ENCODE measurements around the gene PRR5L.

The PRR5L gene

DNA sequence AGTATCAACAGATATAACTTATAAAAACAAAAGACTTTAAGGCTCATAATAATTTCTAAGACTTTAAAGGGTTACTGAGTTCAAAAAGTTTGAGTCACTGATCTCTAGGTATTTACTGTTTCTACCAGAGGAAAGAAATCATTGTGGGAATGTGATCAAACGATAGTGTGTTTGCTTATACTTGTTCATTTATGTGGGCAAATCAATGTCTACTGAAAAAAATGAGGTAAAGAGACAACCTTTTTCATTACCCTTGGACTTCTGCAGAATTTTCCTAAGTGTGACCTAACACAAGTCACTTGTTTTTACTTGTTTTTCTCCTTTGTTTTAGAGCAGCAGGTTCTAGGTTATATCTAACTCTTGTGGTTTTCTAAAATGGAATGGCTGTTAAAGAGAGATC lies 65.4 kb downstream of the PRR5L start:
- no peak for DNase-seq

DNA sequence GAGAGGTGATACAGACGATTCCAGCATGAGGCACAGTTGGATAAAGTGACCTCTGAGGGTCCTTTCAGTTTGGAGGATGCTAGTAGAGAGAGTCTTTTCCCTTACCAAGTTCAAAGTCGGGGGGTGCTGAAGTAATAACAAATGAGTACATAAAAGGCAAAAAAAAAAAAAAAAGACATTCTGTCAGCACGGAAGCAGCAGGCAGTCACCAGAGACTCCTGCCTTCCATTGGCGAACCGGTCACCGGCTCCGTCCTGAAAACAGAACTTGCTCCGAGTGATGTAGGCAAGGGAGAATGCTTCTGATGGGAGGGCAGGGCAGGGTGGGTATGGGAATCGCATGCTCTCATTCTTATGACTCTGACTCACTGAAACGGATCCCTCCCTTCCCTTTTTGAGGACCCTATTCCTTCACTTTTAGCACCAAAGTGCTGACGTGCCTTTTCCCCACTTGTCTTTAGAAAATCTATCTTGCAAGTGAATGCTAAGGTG lies 65.9 kb downstream of the PRR5L start:
- DNase-seq, result no peak

DNA sequence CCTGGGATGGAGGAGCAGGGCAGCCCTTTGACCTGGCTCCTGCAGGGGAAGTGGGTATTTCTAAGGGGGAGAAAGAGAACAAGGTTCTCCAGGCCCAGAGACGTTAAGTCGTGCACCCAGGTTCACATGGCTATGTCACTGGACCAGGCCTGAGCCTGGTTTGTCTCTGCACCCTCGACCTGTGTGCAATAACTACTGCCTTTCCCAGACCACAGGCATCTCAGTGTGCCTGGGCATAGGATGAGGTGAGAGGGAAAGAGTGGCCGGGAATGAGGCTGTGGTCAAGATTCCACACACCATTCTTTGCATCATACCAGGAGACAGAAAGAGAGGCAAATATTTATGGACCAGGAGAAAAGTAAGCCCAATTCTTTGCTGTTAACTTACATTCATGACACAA lies 66.8 kb downstream of the PRR5L start:
- no peak for DNase-seq

DNA sequence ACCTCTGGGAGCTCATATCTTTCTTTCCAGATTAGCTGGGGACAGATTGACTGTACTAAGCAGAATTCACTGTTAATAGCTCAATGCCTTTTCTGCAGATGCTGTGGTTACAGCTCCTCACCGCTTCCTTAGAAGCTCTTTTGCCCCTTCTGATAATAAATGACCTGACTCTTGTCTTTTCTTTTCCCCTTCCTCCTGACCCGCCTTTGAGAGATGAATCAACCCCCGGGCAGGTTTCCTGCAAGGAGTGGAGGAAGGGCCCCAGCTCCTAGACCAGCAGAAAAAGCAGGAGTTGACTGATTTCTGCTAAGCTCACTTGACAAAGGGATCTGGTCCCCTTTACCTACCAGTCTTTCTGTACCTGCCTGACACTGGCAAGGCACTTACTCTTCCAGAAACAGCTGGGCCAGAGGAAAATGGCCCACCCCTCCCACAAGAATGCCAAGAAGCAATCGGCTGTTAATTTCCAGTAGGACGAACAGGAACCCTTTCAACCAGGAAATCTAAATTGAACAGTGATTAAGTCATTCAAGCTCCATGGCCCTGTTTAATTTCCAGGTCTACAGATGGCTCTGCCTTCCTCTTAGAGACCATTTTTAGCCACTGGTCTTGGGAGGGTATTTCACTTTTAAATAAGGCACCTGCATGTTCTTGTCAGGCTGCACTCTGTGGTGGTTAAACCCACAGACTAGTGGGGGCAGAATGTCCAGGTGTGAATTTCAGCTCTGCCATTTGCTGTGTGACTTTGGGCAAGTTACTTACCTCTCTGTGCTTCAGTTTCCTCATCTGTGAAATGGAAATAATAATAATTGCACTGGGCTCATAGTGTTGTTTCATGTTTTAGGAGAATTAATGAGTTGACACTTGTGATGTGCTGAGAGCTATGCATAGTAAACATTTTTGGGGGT lies 67.5 kb downstream of the PRR5L start:
- DNase-seq, result no peak

DNA sequence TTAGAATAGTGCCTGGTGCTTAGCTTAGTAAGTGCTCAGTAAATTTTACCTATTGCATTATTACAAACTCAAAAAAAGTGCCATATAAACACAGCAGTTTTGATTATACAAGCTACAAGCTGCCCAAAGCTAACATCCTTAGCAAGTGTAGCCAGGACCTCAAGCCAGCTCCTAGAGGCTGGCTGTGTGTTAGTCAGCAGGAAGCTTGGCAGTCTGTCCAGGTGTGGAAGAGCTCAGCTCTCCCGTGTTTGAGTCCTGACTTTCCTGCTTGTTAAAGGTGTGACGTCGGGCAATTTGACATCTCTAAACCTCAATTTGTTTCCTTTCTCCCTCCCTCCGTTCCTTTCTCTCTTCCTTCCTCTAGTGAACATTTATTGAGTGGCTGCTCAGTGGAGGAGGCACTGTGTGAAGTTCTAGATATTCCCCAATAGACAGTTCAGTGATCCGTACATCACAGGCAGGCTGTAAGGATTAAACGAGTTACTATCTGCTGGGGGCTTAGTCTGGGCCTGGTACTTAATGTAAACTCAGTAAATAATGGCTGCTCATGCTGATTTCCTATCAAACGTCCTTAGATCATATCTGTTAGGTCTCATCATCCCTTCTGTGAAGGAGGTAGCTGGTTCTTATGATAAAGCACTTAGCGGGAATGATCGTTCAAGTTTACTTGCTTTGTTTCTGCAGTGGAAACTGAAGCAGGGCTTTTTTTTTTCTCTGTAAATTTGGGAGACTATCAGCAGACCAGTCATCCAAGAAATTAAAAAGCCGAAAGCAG lies 68.7 kb downstream of the PRR5L start:
- DNase-seq, result no peak

DNA sequence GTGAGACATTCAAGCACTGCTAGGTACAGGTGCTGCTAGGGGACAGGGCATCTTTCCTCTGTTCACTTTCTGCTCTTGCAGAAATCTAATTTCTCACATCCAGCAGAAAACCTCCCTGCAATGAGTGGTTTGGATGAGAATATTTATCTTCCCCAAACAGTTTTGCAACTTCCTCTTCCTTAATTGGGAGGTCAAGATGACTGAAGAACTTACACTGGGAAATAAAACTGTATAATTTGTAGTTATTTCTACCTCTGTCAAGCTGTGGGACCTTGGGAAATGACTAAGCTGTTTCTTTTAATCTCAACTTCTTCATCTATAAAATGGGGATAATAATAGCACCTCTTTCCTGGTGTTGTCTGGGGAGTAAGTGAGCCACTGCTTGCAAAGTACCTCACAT lies 69.8 kb downstream of the PRR5L start:
- DNase-seq, result no peak

DNA sequence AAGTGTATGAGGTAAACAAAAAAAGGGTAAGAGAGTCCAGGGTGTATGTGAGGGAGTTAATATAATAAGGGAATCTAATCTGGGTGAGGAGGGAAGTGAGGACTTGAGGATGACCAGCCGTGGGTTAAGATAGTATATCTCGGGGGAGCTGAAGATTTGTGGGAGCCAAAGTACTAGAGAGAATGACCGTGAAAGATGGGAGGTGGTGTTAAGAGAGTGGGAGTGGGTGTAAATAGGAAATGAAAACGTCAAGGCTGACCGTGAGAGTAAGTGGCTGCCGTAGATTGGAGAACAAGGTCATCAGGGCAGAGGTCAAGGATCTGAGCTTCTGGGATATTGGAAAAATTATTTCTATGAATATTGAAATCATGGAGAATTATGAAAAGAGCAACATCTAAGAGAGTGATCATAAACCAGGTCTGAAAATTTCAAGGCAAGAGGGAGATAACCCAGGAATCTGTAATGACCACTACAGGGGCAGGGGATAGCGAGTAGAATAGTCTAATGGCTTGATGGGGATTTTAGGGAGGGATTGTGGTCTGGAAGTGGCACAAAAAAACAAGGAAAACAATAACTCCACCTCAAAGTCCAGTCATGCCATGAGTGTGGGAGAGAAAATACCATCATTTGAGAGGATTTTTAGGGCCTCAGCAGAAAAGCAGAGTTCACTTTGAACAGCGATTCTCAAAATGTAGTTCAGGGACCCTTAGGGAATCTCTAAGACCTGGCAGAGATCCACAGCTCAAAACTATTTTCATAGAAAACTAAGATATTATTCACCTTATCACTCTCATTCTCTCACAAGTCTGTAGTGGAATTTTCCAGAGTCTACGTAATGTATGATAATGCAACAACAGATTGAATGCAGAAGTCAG lies 72.0 kb downstream of the PRR5L start:
- no peak for DNase-seq

DNA sequence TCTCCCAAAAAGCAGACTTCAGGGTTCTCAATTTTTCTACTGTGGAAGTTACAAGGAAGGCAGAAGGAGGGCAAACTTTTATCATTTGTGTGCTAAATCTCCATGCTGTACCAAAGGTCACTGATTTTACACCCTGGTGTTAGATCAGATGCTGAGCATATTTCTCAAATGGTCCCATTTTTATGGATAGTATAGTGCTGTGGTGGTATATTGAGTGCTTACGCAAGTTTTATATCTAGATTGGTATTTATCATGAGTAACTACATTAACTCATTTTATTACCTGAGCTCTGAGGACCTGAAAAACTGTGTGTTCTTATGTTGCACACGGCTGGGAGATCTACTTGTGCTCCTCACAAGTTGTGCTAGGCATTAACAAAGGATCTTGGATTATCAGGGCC lies 75.1 kb downstream of the PRR5L start:
- DNase-seq, result no peak

DNA sequence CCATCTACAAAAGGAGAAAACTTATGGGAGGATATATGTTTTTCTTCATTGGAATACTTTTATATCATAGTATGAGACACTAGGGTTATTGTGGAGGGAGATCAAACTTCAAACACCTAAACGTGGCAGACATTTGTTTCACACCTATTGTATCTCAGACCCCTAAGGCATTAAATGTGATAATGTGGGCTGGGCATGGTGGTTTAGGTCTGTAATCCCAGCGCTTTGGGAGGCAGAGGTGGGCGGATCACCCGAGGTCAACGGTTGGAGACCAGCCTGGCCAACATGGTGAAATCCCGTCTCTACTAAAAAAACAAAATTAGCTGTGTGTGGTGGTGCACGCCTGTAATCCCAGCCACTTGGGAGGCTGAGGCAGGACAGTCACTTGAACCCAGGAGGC lies 75.5 kb downstream of the PRR5L start:
- no peak for DNase-seq

DNA sequence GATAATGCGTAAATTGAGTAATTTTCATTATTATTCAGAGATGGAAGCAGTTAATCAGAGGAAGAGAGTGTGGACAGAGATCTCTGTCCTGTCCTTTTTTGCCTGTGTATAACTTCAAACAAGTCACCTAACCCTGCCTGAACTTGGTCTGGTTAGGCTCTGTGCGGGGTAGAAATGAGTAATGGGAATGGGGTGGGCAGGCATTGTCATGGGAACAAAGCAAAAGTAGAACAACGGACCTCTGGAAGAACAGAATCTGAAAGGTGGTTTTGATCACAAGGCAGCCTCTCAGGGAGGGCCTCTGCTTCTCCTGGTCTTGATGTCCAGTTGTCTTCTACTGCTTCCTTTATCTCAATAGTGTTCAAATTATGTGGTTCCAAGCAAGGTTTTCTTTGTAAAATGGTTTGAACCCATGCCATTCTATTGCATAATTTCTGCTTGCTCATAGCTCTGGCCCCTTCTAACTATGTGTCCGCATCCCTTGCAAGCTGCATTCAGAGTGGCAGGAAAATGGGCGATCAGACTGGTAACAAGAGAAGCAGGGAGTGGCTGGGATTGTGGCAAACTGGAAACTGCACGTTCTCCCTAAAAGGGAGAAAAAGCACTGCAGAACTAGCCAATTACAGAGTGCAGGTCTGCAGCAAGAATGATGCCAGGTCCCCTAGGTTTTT lies 76.1 kb downstream of the PRR5L start:
- no peak for DNase-seq

DNA sequence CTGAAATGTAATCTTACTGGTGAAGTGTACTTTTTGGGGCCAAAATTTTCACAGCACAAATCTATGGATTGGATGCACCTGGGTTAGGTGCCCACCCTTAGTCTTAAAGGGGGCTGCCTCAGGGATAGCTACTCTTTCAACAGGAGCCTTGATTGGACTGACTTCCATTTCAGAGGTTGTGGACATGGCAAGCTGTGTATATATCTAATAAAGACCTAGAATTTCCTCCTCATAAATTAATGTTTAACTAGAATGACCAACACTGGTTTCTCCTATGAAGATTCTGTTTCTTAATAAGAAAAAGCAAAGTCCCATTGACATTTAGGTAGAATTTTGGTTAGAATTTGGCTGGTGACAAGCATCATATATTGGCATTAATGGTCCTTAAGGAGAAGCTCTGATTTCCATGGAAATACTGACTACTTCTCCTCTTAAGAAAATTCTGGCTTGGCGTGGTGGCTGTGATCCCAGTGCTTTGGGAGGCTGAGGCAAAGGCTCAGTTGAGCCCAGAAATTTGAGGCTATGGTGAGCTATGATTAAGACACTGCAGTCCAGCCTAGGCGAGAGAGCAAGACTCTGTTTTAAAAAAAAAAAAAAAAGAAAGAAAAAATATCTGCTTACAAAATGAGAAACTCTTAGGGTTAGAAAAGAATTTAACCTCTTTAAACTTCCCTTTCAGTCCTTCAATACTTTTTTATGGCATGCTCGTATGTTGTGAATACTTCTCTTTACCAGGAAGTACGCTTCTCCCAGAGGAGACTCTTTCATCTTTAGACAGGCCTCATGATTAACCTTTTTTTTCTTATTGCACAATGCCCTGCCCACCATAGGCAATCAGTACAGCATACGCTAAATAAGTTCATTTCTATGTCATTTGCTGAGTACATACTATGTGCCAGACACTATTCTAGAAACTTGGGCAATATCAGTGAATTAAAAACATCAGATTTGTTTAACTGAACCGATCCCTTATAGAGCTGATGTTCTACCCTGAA lies 77.2 kb downstream of the PRR5L start:
- no peak for DNase-seq

DNA sequence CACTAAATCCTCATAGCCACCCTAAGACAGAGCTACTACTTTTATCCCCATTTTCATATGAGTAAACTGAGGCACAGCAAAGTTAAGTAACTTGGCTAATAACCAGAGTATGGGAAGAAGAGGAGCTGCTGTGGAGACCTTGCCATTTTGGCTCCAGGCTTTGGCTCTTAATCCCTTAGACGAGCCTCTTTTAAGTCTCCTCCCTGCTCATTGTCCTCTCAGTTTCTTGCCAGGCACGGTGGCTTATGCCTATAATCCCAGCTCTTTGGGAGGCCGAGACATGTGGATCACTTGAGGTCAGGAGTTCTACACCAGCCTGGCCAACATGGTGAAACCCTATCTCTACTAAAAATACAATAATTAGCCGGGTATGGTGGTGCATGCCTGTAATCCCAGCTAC lies 78.6 kb downstream of the PRR5L start:
- DNase-seq, result no peak

DNA sequence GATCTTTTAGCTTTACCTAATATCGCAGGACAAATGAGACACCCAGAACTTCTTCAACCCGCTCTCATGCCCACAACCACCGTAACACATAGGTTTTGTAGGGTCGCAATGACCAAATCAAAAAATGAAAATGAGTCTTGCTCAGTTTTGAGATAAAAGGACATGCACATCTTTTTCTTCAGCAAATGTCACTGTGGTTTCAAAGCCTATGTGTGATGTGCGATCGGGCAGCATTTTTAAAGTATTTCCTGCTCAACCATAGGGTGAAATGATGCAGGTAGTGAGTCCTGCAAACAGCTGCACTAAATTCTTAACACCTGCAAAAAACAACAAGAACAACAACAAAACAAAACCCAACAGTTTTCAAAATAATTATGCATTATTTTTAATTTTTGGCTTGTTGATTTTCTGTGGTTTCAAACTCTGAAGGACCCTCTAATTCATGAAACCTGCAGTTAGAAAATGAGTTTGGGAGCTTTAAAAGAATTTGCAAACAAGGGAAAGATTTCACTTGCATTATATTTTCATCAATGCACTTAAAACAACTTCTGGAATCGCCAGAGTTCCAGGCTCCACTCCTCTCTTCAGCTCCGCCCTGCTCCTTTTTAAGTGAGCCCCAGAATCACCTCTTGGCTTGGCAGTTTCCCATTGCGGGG lies 79.4 kb downstream of the PRR5L start:
- no peak for DNase-seq

DNA sequence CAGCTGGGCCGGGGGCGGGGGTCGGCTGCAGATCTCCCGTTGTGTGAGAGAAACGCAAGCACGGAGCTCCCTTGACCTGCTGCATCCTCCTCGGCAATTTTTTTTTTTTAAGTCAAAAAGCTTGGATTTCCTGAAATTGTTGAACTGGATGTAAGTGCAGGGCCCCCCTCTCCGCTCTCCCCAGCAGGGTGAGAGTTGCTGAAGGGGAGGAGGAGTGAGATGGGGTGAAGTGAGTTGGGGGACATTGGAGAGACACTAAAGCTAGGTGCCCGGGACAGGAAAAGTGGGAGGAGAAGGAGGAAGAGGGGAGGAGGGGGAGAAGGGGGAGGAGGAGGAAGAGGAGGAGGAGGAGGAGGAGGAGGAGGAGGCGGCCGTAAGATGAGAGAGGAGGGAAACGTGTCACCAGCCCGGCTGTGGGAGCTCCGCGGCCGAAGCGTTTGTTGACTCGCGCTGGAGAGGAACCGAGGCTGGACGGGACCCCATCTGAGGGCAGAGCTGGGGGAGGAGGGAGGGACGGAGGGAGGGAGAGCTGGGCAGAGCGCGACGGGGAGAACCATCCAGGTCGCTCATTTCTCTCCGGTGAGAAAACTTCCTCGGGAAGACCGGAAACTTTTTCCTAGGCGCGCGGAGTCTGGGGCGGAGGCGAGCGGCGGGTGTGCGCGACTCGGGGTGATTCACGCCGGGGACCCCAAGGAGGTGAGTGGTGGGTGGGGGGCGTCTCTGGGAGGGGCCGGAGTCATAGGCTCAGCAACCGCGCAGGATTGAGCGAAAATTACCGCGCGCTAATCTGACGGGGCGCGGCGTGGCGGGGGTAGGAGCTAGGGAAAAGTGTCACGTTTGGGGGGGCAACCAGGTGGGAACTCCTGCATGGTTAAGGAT lies 80.2 kb downstream of the PRR5L start:
- no peak for DNase-seq

DNA sequence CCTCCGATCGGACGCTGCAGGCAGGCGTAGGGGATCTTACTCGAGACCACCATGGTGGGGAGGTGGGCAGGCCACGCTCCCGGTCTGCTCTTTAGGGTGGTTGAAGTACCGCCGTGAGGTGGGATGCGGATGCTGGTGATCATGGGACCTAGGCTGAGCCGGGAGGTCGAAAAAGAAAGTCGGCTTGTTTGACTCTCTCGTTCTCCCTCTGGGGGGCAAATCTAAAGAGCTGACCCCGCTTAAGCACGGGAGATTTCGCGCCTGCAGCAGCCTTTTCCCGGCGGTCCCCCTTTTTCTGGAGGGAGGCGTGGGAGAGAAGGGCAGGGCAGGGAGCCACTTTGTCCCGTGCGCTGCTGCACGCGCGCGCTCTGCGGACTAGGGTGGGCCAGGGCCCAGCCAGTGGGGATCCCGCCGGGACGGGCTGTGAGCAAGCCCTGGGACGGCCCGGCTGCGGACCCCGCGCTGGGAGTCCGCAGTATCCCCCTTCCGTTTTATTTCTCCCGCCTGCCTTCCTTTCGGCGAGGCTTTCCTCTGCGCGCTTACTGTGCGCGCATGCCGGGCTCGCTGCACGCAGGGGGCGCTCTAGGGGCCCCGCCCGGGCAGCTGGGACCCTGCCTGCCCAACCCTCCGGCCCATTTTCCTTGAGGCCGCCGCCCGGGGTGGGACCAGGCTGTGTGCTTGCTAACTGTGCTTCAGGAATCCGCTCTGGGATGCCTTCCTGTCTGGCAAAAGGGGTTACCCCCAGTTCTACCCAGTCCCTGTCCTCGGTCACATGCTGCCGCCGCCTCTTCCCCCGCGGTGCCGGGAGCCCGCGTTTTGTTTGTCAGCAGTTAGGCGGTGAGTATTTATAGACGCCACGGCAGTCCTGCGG lies 81.0 kb downstream of the PRR5L start:
- DNase-seq, result no peak

DNA sequence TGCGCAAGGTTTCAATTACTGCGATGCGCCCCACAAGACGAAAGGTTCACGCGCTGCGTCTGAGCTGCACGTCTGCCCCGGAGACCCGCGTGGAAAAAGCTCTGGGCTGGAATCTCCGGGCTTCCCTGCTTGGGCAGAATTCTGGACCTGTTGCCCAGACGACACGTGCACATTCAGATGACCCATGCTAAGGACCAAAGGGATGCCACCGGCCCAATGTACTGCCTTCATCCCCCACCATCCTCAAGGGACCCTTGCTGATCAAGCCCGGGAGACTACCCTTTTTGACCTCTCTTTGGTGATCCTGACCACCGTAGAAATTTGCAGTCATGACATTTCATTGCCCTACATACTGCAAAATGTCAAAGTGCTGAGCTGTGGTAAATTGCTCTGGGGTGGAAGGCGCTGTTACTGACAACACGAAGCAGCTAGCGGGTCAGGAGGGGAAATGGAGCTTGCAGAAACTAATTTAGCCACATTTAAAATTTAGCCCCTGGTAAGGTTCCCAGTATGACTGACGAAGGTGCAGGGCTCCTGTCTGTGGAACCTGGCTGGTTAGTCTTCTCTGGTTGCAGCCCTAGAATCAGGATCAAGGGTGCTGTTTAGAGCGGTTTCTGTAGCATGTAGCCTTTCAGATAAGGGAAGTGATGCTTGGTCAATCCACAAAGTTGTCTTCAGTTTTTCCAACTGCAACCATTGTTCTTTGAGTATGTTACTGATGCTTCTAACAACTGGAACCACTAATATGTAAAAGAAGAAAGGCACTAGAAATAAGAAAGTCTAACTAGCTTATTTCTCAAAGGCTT lies 81.9 kb downstream of the PRR5L start:
- DNase-seq, result no peak

DNA sequence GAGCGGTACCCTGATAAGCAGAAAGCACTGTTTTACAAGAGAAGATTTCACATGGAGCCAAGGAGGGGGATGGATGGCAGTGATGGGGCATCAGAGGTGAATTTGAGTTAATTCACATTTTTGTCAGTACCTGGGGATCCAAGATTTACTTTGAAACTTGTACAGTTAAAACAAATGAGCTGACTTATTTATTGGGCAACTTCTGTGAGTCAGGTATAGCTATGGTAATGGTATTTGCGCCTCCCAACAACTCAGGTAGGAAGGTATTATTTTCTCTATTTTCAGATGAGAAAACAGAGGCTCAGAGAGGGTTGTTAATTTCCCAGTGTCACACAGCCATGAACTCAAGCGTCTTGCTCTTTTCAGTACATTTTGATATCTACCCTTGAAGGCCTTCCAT lies 83.6 kb downstream of the PRR5L start:
- no peak for DNase-seq

Measured in DMS153 (cell line).